Hepatocyte (in vitro differentiated cells): ENCODE results near the gene AFAP1L2. TPM values are rescaled to one million over a fixed set of nuclear protein-coding genes. Genes with fewer than 3 reads are reported as not detected.

ENCODE experiments used
- DNase-seq: peaks from one replicate; pipeline ENCODE4 v3.0.0-alpha.2; 2016; ENCODE audit warnings: low spot score
- H2AFZ ChIP-seq: fragments of 200-600 bp; sonication (generic); 2 replicates; pipeline ENCODE4 v1.6.0; 2016; ENCODE audit warnings: antibody characterized with exemption, mild to moderate bottlenecking
- H3K27ac ChIP-seq: fragments of 200-600 bp; sonication (generic); 2 replicates; pipeline ENCODE4 v1.5.1; 2016; ENCODE audit warnings: mild to moderate bottlenecking
- H3K27me3 ChIP-seq: fragments of 200-600 bp; sonication (generic); 2 replicates; pipeline ENCODE4 v1.6.1; 2016
- H3K36me3 ChIP-seq: fragments of 200-600 bp; sonication (generic); replicated peaks from 2 replicates; pipeline ENCODE4 v1.5.1; 2016; ENCODE audit warnings: low read depth; ENCODE audit not compliant: insufficient read depth
- H3K4me1 ChIP-seq: fragments of 200-600 bp; sonication (generic); 2 replicates; pipeline ENCODE4 v1.5.1; 2016; ENCODE audit warnings: mild to moderate bottlenecking, moderate library complexity; ENCODE audit not compliant: insufficient read depth
- H3K4me2 ChIP-seq: fragments of 200-600 bp; sonication (generic); 2 replicates; pipeline ENCODE4 v1.6.0; 2016
- H3K4me3 ChIP-seq: fragments of 200-600 bp; sonication (generic); 2 replicates; pipeline ENCODE4 v1.5.1; 2016; ENCODE audit warnings: mild to moderate bottlenecking
- H3K79me2 ChIP-seq: fragments of 200-600 bp; sonication (generic); 2 replicates; pipeline ENCODE4 v1.6.0; 2017; ENCODE audit warnings: mild to moderate bottlenecking
- H3K9me2 ChIP-seq: fragments of 200-600 bp; sonication (generic); replicated peaks from 2 replicates; pipeline ENCODE4 v1.6.0; 2017; ENCODE audit warnings: mild to moderate bottlenecking; ENCODE audit not compliant: insufficient read depth
- H3K9me3 ChIP-seq: fragments of 200-600 bp; sonication (generic); 2 replicates; pipeline ENCODE4 v1.5.1; 2016; ENCODE audit warnings: low read depth, mild to moderate bottlenecking
- H4K20me1 ChIP-seq: fragments of 200-600 bp; sonication (generic); 2 replicates; pipeline ENCODE4 v1.6.0; 2016; ENCODE audit warnings: mild to moderate bottlenecking; ENCODE audit not compliant: insufficient read depth, poor library complexity, severe bottlenecking
- CTCF ChIP-seq: fragments of 200-600 bp; sonication (generic); IDR thresholded peaks from 2 replicates; pipeline ENCODE4 v1.5.1; 2016; ENCODE audit warnings: antibody characterized with exemption, mild to moderate bottlenecking; ENCODE audit not compliant: poor library complexity
- EZH2 ChIP-seq: fragments of 200-600 bp; sonication (generic); IDR thresholded peaks from 2 replicates; pipeline ENCODE4 v1.6.1; 2016; ENCODE audit warnings: antibody characterized with exemption, mild to moderate bottlenecking, borderline replicate concordance
- EZH2phosphoT487 ChIP-seq: fragments of 200-600 bp; sonication (generic); IDR thresholded peaks from one replicate; pipeline ENCODE4 v1.6.1; 2018; ENCODE audit warnings: antibody characterized with exemption, mild to moderate bottlenecking, low read depth, moderate library complexity; ENCODE audit not compliant: unreplicated experiment, severe bottlenecking
- whole genome bisulfite sequencing: methylation state at CpG from one replicate; pipeline ENCODE4 v1.1.6; 2016; ENCODE audit warnings: low lambda C conversion rate; ENCODE audit errors: missing lambda C conversion rate; 5-methylcytosine and 5-hydroxymethylcytosine counted together
- polyA plus RNA-seq: library from polyadenylated mRNA; unstranded; fragments of >200 nt; fragmentation: Nextera tagmentation; extraction: Ambion mirVana; gene quantifications from 2 replicates; pipeline ENCODE4 v1.2.1, GENCODE V29; 2016
- total RNA-seq: library from RNA; depleted of rRNA; stranded (reverse); fragments of >200 nt; gene quantifications from 2 replicates; pipeline ENCODE4 v1.2.3, GENCODE V29; 2014

AFAP1L2 gene
- total and polyA plus RNA-seq, 2 experiments from 2014 or later, result 6.1 to 9.6 TPM

- Histone ChIP-seq H3K9me3 (no peaks in the 10 kb centered on the region), H3K4me1 (peaks cover 13% of the 10 kb centered on the region), H4K20me1 (no peaks in the 10 kb centered on the region), H3K36me3 (no peaks in the 10 kb centered on the region), H3K9me2 (no peaks in the 10 kb centered on the region), H3K4me2 (no peak overlapping the region), H3K4me3 (no peak overlapping the region), H3K79me2 (no peaks in the 10 kb centered on the region), H3K27ac (no peak overlapping the region), H2AFZ (no peak overlapping the region), H3K27me3 (no peaks in the 10 kb centered on the region)
- 35% methylated on average over 5 of the region's 5 CpGs for WGBS
- TF ChIP-seq CTCF, result no peak
- DNase-seq, result no peak
These were observed 81.3 kb downstream of the AFAP1L2 start for GRCh38 chr10:114323023-114323422.

- H3K4me1 ChIP-seq, result peaks cover 13% of the 10 kb centered on the region
- no peaks in the 10 kb centered on the region for H3K9me2 ChIP-seq
- no peak overlapping the region for H3K4me3 ChIP-seq
- peak; percentile 41 for DNase-seq
- no peaks in the 10 kb centered on the region for H4K20me1 ChIP-seq
- H3K4me2 ChIP-seq, result no peak overlapping the region
- TF ChIP-seq CTCF (no peak), EZH2 (no peak), EZH2phosphoT487 (no peak)
- H2AFZ ChIP-seq, result no peak overlapping the region
- H3K27me3 ChIP-seq, result no peaks in the 10 kb centered on the region
- WGBS, result 46% methylated on average over 5 of the region's 5 CpGs
- no peaks in the 10 kb centered on the region for H3K9me3 ChIP-seq
- no peaks in the 10 kb centered on the region for H3K79me2 ChIP-seq
- H3K27ac ChIP-seq, result peak overlapping the region; percentile 59
- H3K36me3 ChIP-seq, result no peaks in the 10 kb centered on the region
These were observed 82.0 kb downstream of the AFAP1L2 start for GRCh38 chr10:114322344-114322743.

GRCh38 chr10:114320249-114321116 lies 83.8 kb downstream of the AFAP1L2 start:
- H3K4me1 ChIP-seq, result peaks cover 13% of the 10 kb centered on the region
- H3K79me2 ChIP-seq, result no peaks in the 10 kb centered on the region
- no peaks in the 10 kb centered on the region for H3K9me3 ChIP-seq
- H3K27me3 ChIP-seq, result no peaks in the 10 kb centered on the region
- TF ChIP-seq CTCF, result no peak
- no peak for TF ChIP-seq EZH2phosphoT487
- no peak for TF ChIP-seq EZH2
- no peak overlapping the region for H3K4me2 ChIP-seq
- H3K27ac ChIP-seq, result no peak overlapping the region
- H4K20me1 ChIP-seq, result no peaks in the 10 kb centered on the region
- 82% methylated on average over 23 of the region's 23 CpGs for WGBS
- DNase-seq, result peak; percentile 61
- H3K4me3 ChIP-seq, result no peak overlapping the region
- no peak overlapping the region for H2AFZ ChIP-seq
- no peaks in the 10 kb centered on the region for H3K9me2 ChIP-seq
- no peaks in the 10 kb centered on the region for H3K36me3 ChIP-seq
